IMR-90 (cell line): Measurements from ENCODE around the gene KITLG. TPM values are rescaled to one million over a fixed set of nuclear protein-coding genes. Genes with fewer than 3 reads are reported as not detected.
A peak's percentile ranks its signal among the peaks of the same experiment; 100 is the strongest.

ENCODE experiments used
- ATAC-seq: fragments of 200-7000 bp; cut with Tn5 transposase; 2 replicates; pipeline ENCODE4 v1.9.1; 2020; ENCODE audit warnings: low read depth, mild to moderate bottlenecking, moderate library complexity
- BruUV-seq: library from RNA; stranded (reverse); fragments of 400-500 nt; replicated peaks from 2 replicates; lab custom pipeline; 2021; lab: Mats Ljungman, UMichigan
- CTCF ChIA-PET: fragments of 300-600 bp; formaldehyde crosslinking; extraction: SDS; loops from one replicate; lab custom pipeline; 2021; ENCODE audit warnings: antibody characterized with exemption; lab: Yijun Ruan, JAX
- POLR2A ChIA-PET: fragments of 300-600 bp; sonication (Branson Sonifier 250); formaldehyde crosslinking; loops from one replicate; lab custom pipeline; 2022; ENCODE audit warnings: antibody characterized with exemption; ENCODE audit not compliant: unreplicated experiment; lab: Charles Lee
- DNase-seq: peaks from one replicate; pipeline ENCODE4 v3.0.0; 2013
- H2AFZ ChIP-seq: replicated peaks from 2 replicates; pipeline ENCODE3; 2013; ENCODE audit warnings: low read length, mild to moderate bottlenecking; ENCODE audit not compliant: poor library complexity
- H2AK5ac ChIP-seq: 2 replicates; pipeline ENCODE4 v1.6.1; 2013; ENCODE audit warnings: low read depth, low read length, inconsistent platforms
- H2AK9ac ChIP-seq: replicated peaks from 2 replicates; pipeline ENCODE3; 2013; ENCODE audit warnings: mild to moderate bottlenecking, low read depth, low read length, moderate library complexity; ENCODE audit not compliant: poor library complexity
- H2BK120ac ChIP-seq: 2 replicates; pipeline ENCODE4 v1.6.1; 2013; ENCODE audit warnings: low read depth, low read length, inconsistent platforms
- H2BK15ac ChIP-seq: 3 replicates; pipeline ENCODE4 v1.6.1; 2013; ENCODE audit warnings: low read depth, low read length, inconsistent platforms
- H2BK20ac ChIP-seq: 2 replicates; pipeline ENCODE4 v1.6.1; 2013; ENCODE audit warnings: low read depth, mild to moderate bottlenecking, inconsistent platforms, low read length, moderate library complexity
- H2BK5ac ChIP-seq: 2 replicates; pipeline ENCODE4 v1.6.1; 2013; ENCODE audit warnings: mild to moderate bottlenecking, low read depth, low read length, inconsistent platforms; ENCODE audit not compliant: poor library complexity, severe bottlenecking
- H3K14ac ChIP-seq: replicated peaks from 2 replicates; pipeline ENCODE4 v1.6.1; 2013; ENCODE audit warnings: low read depth, low read length, inconsistent platforms
- H3K18ac ChIP-seq: 2 replicates; pipeline ENCODE4 v1.6.1; 2013; ENCODE audit warnings: low read depth, low read length, control low read depth
- H3K23ac ChIP-seq: 2 replicates; pipeline ENCODE4 v1.6.1; 2013; ENCODE audit warnings: low read depth, low read length, inconsistent platforms
- H3K27ac ChIP-seq: 2 replicates; pipeline ENCODE4 v1.5.1; 2013; ENCODE audit warnings: mild to moderate bottlenecking, control low read depth, low read length; ENCODE audit not compliant: insufficient read depth
- H3K27me3 ChIP-seq: 2 replicates; pipeline ENCODE4 v1.6.1; 2013; ENCODE audit warnings: low read length; ENCODE audit not compliant: control insufficient read depth, insufficient read depth
- H3K36me3 ChIP-seq: 2 replicates; pipeline ENCODE4 v1.6.1; 2013; ENCODE audit warnings: low read length, mixed read lengths; ENCODE audit not compliant: control insufficient read depth, insufficient read depth
- H3K4ac ChIP-seq: 2 replicates; pipeline ENCODE4 v1.6.1; 2013; ENCODE audit warnings: low read depth, low read length, inconsistent platforms
- H3K4me1 ChIP-seq: 2 replicates; pipeline ENCODE4 v1.6.1; 2013; ENCODE audit warnings: low read length, mixed read lengths; ENCODE audit not compliant: control insufficient read depth, insufficient read depth
- H3K4me2 ChIP-seq: 2 replicates; pipeline ENCODE4 v1.6.1; 2013; ENCODE audit warnings: low read depth, mild to moderate bottlenecking, control low read depth, low read length, moderate library complexity
- H3K4me3 ChIP-seq: 2 replicates; pipeline ENCODE4 v1.5.1; 2013; ENCODE audit warnings: low read depth, mild to moderate bottlenecking, control low read depth, low read length, moderate library complexity; ENCODE audit not compliant: insufficient read depth
- H3K56ac ChIP-seq: 2 replicates; pipeline ENCODE4 v1.6.1; 2013; ENCODE audit warnings: low read length, inconsistent platforms; ENCODE audit not compliant: insufficient read depth; ENCODE audit errors: extremely low read depth
- H3K79me1 ChIP-seq, 2 experiments: 2 replicates each; pipeline ENCODE4 v1.6.1; 2013; ENCODE audit warnings: low read length in 2 of 2, inconsistent platforms in 1 of 2, low read depth in 1 of 2
- H3K9ac ChIP-seq: 2 replicates; pipeline ENCODE4 v1.6.1; 2013; ENCODE audit warnings: low read depth, low read length, control low read depth
- H3K9me1 ChIP-seq: 2 replicates; pipeline ENCODE4 v1.6.1; 2013; ENCODE audit warnings: low read length, inconsistent platforms; ENCODE audit not compliant: insufficient read depth
- H3K9me3 ChIP-seq: 2 replicates; pipeline ENCODE4 v1.6.1; 2013; ENCODE audit warnings: low read length; ENCODE audit not compliant: control insufficient read depth, insufficient read depth
- H4K20me1 ChIP-seq: 2 replicates; pipeline ENCODE4 v1.6.1; 2013; ENCODE audit warnings: low read length, inconsistent platforms; ENCODE audit not compliant: insufficient read depth
- H4K5ac ChIP-seq: 2 replicates; pipeline ENCODE4 v1.6.1; 2013; ENCODE audit warnings: mild to moderate bottlenecking, low read depth, low read length, control low read depth
- H4K8ac ChIP-seq, 2 experiments: 2 replicates each; pipeline ENCODE4 v1.6.1; 2013; ENCODE audit warnings: low read depth in 2 of 2, low read length in 2 of 2, control low read depth in 1 of 2, inconsistent platforms in 1 of 2
- H4K91ac ChIP-seq: 2 replicates; pipeline ENCODE4 v1.6.1; 2013; ENCODE audit warnings: low read depth, low read length, inconsistent platforms; ENCODE audit not compliant: insufficient read depth
- BHLHE40 ChIP-seq: fragments of 150-350 bp; IDR thresholded peaks from 2 replicates; pipeline ENCODE4 v1.6.1; 2016; ENCODE audit warnings: mild to moderate bottlenecking, low read depth, low read length
- CEBPB ChIP-seq: IDR thresholded peaks from 2 replicates; pipeline ENCODE4 v1.6.1; 2012; ENCODE audit warnings: low read depth, low read length, improper control_type of control experiment
- WGBS, 2 experiments: methylation state at CpG; one replicate each; pipeline versions ENCODE4 v1.1.5 to v1.1.7; 2013; ENCODE audit warnings: missing lambda C conversion rate in 2 of 2; ENCODE audit not compliant: insufficient read length in 1 of 2; ENCODE audit errors: extremely low coverage in 2 of 2; 5-methylcytosine and 5-hydroxymethylcytosine counted together
- dilution Hi-C: fragments of 300-500 bp; cut with HindIII; formaldehyde crosslinking; loops from one replicate; pipeline ENCODE4 v1.14.3; 2018; ENCODE audit warnings: low sequenced_read_pairs; ENCODE audit not compliant: unreplicated experiment
- in situ Hi-C: fragments of 300-500 bp; cut with MboI; formaldehyde crosslinking; loops from 3 replicates; pipeline ENCODE4 v1.14.3; 2019; ENCODE audit warnings: low sequenced_read_pairs, inconsistent platforms, mixed read lengths
- intact Hi-C: fragments of 100-400 bp; cut with micrococcal nuclease; formaldehyde crosslinking; loops from 2 replicates; pipeline ENCODE4 v1.10.0; 2022
- polyA plus RNA-seq, 3 experiments: library from polyadenylated mRNA; depleted of rRNA; stranded (reverse); fragments of >200 nt; gene quantifications; 2 replicates each; pipeline ENCODE4 v1.2.3, GENCODE V29; 2012; ENCODE audit warnings: low replicate concordance in 1 of 3
- total RNA-seq: library from RNA; depleted of rRNA; stranded (reverse); fragments of >200 nt; gene quantifications from 2 replicates; pipeline ENCODE4 v1.2.3, GENCODE V29; 2012

Gene KITLG
- total and polyA plus RNA-seq, 2 of the 4 experiments (the other 2 are of a cell fraction), result 14.5 to 87.5 TPM

GRCh38 chr12:88552610-88553079 is 27.6 kb downstream of the KITLG start:
- H3K4ac ChIP-seq, result no peak overlapping the region
- H3K9me1 ChIP-seq, result peaks cover 6% of the 10 kb centered on the region; the same call in 1 of the 2 replicates
- no peak overlapping the region for H2AK5ac ChIP-seq
- WGBS, 2 experiments, result 100% methylated on average over 1 of the region's 3 CpGs; no CpG with 5 or more reads in 1 of the 2 experiments
- peaks cover 25 to 69% of the 10 kb centered on the region in 2 experiments; a peak in 3 of 4 replicates for H3K79me1 ChIP-seq
- DNase-seq (peak; percentile 55), ATAC-seq (peak; percentile 61)
- H3K27me3 ChIP-seq, result no peaks in the 10 kb centered on the region
- no peak overlapping the region for H2BK20ac ChIP-seq
- H4K5ac ChIP-seq, result no peak overlapping the region
- H4K91ac ChIP-seq, result no peak overlapping the region
- dilution Hi-C loops, result no loop called here
- intact Hi-C loops, result no loop called here
- peaks cover 6% of the 10 kb centered on the region for H3K4me1 ChIP-seq
- in situ Hi-C loops, result no loop called here
- no peak overlapping the region; the same call in 1 of the 2 replicates for H3K4me2 ChIP-seq
- no peaks in the 10 kb centered on the region for H3K9me3 ChIP-seq
- H3K9ac ChIP-seq, result no peak overlapping the region
- no peak overlapping the region for H3K14ac ChIP-seq
- no TSS peak for BruUV-seq
- H3K56ac ChIP-seq, result no peak overlapping the region
- no peak overlapping the region for H3K4me3 ChIP-seq
- ChIA-PET CTCF (interaction anchor here (1.0 to 1.6 kb wide), 2 partner anchors 227 to 441 kb away, joined by 3 to 5 read pairs; no protein-coding TSS in a partner anchor), POLR2A (no interaction called here)
- H2BK15ac ChIP-seq, result no peak overlapping the region; the same call in 2 of the 3 replicates
- H2BK120ac ChIP-seq, result no peak overlapping the region; the same call in 1 of the 2 replicates
- no peak overlapping the region for H2AFZ ChIP-seq
- no peaks in the 10 kb centered on the region; the same call in 1 of the 2 replicates for H4K20me1 ChIP-seq
- no peak overlapping the region for H3K27ac ChIP-seq
- H2BK5ac ChIP-seq, result peak overlapping the region; percentile 3
- no peaks in the 10 kb centered on the region for H3K36me3 ChIP-seq
- H2AK9ac ChIP-seq, result no peak overlapping the region
- TF ChIP-seq CEBPB (peak; percentile 75), BHLHE40 (no peak)
- no peak overlapping the region for H3K23ac ChIP-seq
- H4K8ac ChIP-seq, result no peak overlapping the region
- H3K18ac ChIP-seq, result no peak overlapping the region; the same call in 1 of the 2 replicates
